HCEC 1CT (cell line): ENCODE data around the gene LRRN4CL.
A peak's percentile ranks its signal among the peaks of the same experiment; 100 is the strongest.
"Not testable (repeated sequence)": the region's sequence is repeated elsewhere in the genome, so short reads cannot be mapped to it uniquely, and the experiment has no call there.

Experiments used
- DNase-seq: peaks from one replicate; pipeline ENCODE4 v3.0.0-alpha.2; 2017

LRRN4CL gene

DNA sequence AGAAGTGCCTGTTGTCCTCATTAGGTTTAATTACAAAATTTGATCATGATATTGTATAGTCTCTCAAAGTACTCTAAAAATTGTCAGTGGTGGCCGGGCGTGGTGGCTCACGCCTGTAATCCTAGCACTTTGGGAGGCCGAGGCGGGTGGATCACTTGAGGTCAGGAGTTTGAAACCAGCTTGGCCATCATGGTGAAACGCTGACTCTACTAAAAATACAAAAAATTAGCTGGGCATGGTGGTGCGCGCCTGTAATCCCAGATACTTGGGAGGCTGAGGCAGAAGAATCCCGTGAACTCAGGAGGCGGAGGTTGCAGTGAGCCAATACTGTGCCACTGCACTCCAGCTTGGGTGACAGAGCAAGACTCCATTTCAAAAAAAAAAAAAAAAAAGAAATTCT, 13.9 kb downstream of the LRRN4CL start:
- not testable (repeated sequence) for DNase-seq

DNA sequence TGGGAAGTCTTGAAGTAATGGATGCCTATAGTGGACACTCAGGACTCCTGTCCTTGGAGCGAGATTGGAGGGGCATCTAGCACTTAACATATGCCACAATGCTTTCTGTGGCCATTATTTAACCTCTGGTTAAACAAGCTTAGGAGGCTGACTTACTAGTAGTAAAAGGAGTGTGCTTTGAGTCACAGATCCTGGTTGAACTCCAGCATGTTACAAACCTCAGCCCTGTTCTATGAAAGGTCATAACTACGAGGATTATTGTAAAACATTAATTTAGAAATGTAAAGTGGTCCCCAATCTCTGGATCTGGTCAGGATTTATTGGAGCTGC, 16.2 kb downstream of the LRRN4CL start:
- DNase-seq = no peak

DNA sequence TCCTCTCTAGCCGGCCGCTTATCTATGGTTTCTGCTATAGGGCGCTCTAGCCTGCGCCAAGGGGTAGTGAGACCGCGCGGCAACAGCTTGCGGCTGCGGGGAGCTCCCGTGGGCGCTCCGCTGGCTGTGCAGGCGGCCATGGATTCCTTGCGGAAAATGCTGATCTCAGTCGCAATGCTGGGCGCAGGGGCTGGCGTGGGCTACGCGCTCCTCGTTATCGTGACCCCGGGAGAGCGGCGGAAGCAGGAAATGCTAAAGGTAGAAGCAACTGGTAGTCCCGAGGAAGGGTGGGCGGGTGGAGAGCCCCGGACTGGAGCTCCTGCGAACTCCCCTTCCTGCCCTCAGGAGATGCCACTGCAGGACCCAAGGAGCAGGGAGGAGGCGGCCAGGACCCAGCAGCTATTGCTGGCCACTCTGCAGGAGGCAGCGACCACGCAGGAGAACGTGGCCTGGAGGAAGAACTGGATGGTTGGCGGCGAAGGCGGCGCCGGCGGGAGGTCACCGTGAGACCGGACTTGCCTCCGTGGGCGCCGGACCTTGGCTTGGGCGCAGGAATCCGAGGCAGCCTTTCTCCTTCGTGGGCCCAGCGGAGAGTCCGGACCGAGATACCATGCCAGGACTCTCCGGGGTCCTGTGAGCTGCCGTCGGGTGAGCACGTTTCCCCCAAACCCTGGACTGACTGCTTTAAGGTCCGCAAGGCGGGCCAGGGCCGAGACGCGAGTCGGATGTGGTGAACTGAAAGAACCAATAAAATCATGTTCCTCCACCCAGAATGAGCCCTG, 17.5 kb downstream of the LRRN4CL start, which contains the start of the genes LBHD1 and UQCC3:
Gene LBHD1 (minus strand): TSS at position 660 of the 782 bp plus-strand sequence. CDS start 2,236 bp downstream, outside the sequence.
Gene UQCC3 (plus strand): TSS at position 66 of the 782 bp plus-strand sequence. CDS start 73 bp downstream, at position 139.
- peak; percentile 87 for DNase-seq

DNA sequence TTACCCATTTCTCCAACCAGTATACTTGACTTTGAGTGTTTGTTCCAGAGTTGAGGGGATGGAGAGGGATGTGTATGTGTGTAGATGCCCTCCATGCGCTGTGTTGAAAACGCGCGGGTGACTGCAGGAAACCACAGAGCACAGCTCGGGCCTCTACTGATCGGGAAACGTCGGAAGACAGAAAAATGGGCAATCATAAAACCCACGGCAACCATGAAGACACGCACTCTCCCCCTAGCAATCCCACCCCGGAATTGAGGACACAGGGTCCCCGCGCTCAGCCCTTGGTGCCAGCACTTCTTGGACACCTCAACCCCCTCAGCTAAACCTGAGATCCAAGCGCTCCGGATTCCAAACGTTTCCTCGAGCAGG, 18.1 kb downstream of the LRRN4CL start:
- DNase-seq = no peak

DNA sequence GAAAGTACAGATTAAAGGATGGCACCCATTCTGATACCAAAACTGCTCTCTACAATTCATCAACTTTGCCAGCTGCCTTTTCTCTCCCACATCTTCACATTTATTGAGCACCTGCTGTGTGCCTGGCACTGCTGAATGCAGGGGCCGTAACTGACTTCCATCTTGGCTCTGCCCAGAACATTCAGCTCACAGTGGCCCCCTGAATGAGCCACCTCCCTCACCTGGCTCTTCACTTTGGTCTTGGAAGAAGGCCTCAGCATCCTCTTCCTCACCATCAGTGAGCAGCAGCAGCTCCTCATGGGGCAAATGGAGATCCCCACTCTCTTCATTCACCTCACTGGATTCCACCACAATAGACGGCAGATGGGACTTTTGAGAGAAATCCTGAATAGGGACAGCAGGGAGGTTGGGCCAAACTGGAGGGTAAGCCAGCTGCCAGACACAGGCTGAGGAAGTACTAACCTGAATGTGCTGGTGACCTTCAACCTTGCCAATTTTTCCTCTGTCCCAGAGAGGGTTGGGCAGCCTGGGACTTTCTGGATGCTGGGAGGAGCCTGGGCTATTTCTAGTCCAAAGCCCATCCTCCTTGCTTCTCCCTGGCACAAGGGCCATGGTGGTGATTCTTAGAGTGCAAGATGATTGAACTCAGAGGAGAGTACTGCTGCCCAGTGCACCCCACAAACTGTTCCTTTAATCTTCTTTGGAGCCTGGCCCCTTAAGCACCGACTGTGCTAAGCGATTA, 19.7 kb downstream of the LRRN4CL start:
- no peak for DNase-seq

DNA sequence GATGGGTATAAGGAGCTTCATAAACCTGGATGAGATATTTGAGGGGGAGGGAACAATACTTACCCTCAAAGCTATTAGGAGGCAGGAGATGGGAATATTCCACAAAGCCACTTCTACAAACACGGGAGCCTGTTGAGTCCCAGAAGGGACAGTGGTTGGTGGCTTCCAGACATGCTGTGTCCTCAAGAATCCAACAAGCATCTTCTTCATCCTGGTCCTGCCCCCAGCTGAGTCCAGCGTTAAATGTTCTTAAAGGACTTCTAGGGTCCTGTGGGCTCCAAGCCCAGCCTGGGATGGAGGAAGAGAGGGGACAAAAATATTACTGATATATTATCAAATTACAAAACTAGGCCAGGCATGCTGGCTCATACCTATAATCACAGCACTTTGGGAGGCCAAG, 21.9 kb downstream of the LRRN4CL start:
- no peak for DNase-seq

DNA sequence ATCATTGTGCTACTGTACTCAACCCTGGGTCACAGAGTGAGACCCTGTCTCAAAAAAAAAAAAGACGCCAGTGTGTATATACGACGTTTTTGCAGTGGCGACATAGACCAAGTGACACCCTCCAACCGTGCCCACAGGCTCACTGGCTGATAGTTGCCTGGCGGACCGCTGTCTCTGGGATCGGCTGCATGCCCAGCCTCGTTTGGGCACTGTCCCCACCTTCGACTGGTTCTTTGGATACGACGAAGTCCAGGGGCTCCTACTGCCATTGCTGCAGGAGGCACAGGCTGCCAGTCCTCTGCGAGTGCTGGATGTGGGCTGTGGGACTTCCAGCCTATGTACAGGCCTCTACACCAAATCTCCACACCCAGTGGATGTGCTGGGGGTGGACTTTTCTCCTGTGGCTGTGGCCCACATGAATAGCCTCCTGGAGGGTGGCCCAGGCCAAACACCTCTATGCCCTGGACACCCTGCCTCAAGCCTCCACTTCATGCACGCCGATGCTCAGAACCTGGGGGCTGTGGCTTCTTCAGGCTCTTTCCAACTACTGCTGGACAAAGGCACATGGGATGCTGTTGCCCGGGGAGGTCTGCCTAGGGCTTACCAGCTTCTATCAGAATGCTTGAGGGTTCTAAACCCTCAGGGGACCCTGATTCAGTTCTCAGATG, 22.9 kb downstream of the LRRN4CL start:
- DNase-seq = no peak

DNA sequence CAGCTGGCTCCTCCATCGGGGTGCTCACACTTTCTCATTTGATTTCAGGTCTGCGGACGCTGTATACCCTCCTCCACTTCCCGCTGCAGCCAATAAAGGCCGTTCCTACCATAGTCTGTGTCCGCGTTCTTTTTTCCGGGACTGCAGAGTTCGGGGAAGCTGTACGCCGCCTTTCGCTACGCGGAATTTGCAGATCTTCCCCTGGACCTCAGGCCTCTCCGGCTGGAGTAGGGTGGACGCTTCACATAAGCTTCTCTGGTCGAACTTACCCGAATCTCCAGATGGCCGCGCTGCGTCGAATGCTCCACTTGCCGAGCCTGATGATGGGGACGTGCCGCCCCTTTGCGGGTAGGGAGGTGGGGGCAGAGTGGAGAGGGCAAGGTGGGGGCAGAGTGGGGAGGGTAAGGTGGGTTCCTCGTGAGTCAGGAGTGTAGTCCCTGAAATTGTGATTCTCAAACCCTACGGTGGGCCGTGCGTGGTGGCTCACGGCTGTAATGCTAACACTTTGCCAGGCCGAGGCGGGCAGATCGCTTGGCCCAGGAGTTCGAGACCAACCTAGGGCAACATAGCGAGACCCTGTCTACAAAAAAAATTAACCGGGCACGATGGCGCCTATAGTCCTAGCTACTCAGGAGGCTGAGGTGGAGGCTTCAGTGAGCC, 23.6 kb downstream of the LRRN4CL start:
- peak; percentile 59 for DNase-seq

DNA sequence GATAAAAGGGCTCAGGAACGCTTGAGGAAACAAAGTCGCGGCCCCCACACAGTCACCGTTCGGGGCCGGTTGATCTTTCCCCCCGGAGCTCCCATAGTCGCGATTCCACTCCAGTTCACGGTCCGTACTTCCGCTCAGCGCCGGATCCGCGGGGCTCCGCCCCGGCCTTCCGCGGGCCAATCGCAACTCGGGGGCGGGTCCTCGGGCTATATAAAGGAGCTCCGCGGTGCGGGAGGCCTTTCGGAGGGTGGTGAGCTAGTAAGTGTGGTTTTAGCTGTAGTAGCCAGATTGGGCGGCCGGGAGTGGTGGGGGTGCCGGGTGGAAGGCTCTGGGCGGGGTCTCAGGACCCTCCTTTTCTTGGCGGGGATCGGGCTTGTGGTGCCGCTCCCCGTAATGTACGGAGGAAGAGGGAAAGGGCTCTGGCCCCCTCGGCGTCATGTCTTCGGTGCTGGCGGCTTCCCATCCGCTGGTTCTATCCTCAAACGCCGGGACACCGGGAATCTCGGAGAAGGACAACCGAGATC, 24.2 kb downstream of the LRRN4CL start, which contains the start of the genes C11orf98 and CSKMT:
Gene C11orf98 (minus strand): TSS at position 136 of the 524 bp plus-strand sequence. CDS start 41 bp downstream, at position 95.
Gene CSKMT (plus strand): TSS at position 238 of the 524 bp plus-strand sequence. CDS start 568 bp downstream, outside the sequence.
- DNase-seq = peak; percentile 91

DNA sequence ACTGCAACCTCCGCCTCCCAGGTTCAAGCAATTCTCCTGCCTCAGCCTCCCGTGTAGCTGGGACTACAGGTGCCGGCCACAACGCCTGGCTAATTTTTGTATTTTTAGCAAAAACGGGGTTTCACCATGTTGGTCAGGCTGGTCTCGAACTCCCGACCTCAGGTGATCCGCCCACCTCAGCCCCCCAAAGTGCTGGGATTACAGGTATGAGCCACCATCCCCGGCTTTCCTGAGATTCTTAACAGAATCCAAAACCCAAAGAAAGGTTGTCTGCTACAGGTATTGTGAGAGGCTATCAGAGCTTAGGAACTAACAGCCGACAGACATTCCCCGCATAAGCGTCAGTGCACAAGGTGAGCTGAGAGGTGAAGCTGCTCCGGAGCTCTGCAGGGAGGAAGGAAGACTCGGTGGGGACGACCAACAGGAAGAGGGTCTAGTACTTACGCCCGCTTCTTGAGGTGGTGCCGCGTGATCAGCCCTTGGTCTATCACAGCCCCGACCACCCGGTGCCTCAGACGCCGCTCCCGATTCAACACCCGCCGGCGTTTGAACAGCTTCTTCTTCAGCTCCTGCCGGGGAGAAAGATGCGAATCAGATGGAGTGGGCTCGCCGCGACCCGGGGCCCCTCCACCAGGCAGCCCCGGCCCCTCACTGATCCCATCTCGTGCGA, 24.8 kb downstream of the LRRN4CL start:
- peak; percentile 33 for DNase-seq

DNA sequence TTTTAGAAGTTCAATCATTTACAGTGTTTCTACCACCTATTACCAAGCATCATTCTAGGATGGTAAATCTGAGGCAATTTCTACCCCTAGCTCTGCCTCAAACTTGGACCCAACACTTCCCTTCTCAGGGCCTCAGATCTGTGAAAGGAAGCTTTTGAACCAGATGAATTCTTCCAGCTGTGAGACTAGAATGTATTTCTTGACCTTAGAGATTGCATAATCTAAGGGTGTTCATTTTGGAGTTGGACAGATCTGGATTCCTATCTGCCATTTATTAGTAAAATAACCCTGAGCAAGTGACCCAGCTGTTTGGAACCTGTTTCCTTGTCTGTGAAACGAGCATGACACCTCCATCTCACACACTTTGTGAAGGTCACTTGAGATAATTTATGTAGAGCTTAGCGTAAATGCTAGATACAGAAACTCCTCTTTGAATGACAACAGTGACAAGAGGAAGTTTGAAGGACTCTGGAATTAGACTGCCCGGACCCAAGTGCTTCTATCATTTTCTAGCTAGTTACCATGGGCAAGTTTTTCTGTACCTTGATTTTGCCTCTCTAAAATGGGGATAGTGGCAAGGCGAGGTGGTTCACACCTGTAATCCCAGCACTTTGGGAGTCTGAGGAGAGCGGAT, 32.4 kb downstream of the LRRN4CL start:
- no peak for DNase-seq

DNA sequence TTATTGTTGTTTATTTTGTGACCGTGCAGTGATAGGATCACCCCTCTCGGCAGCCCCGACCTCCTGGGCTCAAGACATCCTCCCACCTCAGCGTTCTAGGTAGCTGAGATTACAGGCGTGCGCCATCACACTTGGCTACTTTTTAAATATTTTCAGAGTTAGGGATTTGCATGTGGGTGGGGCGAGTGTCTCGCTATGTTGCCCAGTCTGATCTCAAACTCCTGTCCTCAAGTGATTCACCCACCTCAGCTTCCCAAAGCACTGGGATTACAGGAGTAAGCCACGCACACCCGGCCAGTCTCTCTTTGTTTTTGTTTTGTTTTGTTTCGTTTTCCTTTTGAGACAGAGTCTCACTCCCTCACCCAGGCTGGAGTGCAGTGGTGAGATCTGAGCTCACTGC, 35.0 kb downstream of the LRRN4CL start:
- DNase-seq = no peak

DNA sequence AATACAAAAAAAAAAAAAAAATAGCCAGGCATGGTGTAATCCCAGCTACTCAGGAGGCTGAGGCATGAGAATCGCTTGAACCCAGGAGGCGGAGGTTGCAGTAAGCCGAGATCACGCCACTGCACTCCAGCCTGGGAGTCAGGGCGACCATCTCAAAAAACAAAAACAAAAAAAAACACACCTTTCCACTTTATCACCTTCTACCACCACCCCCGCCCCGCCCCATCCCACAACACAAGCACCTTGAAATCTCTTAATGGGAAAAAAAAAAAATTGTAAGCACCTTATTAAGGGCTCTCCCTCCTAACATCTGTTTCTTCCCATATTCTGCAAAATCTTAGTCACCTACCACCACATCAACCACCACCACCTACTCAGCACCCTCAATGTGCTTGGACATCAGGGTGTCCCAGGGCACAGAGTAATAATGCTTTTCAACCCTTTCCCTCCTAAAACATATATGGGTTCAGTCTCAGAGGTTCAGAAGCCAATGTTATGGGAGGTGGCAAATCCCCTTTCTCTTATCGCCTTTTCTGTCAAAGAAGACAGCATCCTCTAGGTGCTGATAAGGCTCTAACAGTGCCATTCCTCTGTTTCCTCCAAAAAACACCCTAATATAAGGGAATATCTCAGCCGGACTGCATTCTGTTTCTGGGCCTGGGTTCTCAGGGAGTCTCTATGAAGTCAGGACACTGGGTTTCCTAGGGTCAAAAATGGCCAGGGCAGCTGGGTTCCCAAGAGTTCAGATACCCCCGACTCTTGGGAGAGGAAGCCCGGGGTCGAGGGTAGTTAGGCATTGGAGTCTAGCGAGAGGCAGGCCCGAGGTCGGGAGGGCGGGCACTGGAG, 36.9 kb downstream of the LRRN4CL start:
- no peak for DNase-seq

DNA sequence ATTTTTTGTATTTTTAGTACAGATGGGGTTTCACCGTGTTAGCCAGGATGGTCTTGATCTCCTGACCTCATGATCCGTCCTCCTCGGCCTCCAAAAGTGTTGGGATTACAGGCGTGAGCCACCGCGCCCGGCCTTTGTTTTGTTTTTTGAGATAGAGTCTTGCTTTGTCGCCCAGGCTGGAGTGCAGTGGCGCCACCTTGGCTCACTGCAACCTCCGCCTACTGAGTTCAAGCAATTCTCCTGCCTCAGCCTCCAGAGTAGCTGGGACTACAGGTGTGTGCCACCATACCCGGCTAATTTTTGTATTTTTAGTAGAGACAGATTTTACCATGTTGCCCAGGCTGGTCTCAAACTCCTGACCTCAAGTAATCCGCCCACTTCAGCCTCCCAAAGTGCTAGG, 39.0 kb downstream of the LRRN4CL start:
- DNase-seq = not testable (repeated sequence)

DNA sequence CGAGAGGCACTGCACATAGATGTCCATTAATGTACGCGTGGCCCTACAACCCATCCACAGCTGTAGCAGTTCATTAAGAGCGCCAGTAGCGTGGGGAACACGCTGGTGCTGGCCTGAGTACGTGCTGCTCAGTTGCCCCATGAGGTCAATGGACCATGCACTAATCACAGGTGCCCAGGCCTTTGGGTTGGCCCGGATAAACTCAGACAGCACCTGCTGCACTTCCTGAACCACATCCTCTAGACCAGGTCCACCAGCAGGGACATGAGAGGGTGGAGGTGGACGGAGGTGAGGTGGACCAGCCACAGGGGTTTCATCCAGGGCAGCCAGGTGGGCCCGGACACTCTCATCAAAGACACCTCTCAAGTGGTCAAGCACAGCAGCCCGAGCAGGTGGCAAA, 39.8 kb downstream of the LRRN4CL start:
- no peak for DNase-seq

DNA sequence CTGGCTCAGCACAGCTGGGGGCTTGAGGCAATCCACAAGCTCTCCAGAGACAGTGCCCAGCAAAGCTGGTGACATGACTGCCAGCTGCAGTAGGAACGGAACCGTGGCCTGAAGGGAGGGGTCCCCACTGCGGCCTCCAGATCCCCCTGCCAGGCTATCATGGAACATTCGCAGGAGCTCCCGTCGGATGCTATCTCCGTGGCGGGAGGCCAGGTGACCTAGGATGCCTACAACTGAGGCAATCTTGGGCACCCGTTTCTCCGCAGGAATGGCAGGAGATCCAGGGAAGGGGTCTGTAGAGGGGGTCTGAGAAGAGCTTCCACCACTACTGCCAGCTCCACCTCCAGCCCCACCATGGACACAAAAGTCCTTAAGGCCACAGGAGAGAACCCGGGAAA, 40.4 kb downstream of the LRRN4CL start:
- no peak for DNase-seq

DNA sequence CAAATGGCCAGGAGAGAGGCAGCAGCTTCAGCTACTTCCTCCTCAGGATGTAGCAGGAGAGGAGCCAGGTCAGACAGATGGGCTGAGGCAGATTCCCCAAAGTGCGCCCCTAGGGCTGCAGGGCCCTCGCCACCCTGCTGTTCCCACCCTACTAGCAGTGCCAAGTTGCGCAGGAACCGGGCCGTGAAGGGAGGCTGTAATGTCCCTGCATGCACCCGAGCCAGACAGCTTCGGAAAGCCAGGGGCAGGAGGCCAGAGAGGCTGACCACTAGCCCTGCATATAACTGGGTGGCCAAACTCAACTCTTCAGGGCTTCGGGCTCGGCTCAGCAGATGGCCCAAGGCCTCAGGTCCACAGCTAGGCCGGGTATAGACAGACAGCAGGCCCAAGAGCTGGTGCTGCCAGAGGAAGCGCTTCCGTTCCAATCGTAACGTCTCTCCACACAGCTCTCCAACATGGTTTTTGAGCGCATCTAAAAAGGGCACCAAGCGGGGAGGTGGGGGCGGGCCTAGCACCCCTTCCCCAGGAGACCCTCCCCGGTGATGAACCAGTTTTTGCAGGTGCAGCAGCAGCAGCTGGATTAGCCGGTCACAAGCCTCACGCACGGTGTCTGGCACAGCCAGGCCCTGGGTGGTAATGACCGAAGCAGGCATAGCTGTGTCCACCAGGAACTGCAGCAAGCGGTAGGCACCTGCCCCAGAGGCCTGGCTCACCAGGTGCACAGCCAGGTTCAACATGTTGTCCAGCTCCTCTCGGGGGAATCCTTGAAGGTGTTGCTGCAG, 41.0 kb downstream of the LRRN4CL start:
- no peak for DNase-seq

DNA sequence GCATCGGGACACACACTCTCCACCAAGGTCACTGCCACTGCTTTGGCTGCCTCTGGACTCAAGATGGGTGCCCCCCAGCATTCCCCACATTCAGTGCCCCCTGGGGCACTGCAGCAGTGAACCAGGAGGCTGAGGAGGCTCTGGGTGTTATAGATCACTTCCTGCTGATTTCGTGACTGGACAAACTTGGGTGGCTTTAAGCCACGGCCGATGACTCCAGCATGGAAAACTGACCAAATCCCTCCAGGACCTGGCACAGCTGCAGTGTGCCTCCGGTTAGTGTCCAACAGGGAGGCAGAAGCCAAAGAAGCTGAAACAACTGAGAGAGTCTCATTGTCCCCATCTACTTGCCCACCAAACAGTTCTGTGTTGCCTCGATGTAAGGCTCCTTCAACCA, 41.7 kb downstream of the LRRN4CL start:
- DNase-seq = no peak

DNA sequence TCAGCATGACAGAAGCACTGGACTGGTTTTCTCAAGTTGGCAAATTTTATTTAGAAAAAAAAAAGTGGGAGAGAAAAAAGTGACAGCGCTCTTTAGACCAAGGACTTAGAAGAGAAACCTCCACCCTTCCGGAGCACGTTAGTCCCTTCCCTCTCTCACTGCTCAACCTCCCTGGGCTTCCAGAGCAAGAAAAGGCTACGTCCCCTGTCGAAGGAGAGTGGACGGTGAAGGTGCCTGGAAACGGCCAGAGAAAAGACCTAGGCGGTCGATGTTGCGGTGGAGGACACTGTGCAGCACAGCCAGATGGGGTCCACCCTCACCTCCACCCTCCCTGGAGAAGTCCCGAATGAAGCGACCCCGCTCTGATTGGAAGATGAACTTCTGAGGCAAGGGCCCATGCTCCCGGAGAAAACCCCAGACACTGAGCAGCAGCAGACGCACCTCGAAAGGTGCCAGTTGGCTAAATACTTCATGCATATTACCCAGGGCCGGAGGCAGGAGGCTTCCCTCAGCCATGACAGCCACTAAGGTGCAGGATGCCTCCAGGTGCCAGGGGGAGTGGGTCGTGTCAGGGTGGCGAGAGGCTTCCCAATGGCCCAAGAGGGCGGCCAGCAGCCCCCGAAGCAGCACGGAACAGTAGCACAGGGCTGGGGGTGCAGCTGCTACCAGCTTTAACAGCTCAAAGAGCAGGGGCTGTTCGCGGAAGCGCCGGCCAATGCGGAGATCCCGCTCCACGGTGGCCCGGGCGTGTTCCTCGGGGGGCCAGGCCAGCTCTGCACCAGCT, 42.3 kb downstream of the LRRN4CL start:
- DNase-seq = no peak
